Suprapubic skin (tissue), 4 donors: ENCODE results near the gene TTYH2. TPM values are rescaled to one million over a fixed set of nuclear protein-coding genes. Genes with fewer than 3 reads are reported as not detected.

ENCODE experiments used
- DNase-seq, 2 donors: peaks; one replicate each; pipeline ENCODE4 v3.0.0-alpha.2; 2019; ENCODE audit warnings: low spot score in 2 of 2
- H3K27ac ChIP-seq: fragments of 200-600 bp; sonication (generic); one replicate; pipeline ENCODE4 v1.5.1; 2019
- H3K27me3 ChIP-seq: fragments of 200-600 bp; sonication (generic); one replicate; pipeline ENCODE4 v1.5.1; 2019
- H3K36me3 ChIP-seq: fragments of 200-600 bp; sonication (generic); one replicate; pipeline ENCODE4 v1.5.1; 2019
- H3K4me1 ChIP-seq: fragments of 200-600 bp; sonication (generic); one replicate; pipeline ENCODE4 v1.5.1; 2019
- H3K4me3 ChIP-seq: fragments of 200-600 bp; sonication (generic); one replicate; pipeline ENCODE4 v1.5.1; 2019; ENCODE audit warnings: mild to moderate bottlenecking
- H3K9me3 ChIP-seq: fragments of 200-600 bp; sonication (generic); one replicate; pipeline ENCODE4 v1.5.1; 2019
- CTCF ChIP-seq, 2 donors: fragments of 200-600 bp in 1 of 2; fragments of 450-650 bp in 1 of 2; sonication (generic) in 1 of 2; IDR thresholded peaks; one replicate each; pipeline ENCODE4 v1.5.1; 2016 to 2019; ENCODE audit warnings: antibody characterized with exemption in 2 of 2, mild to moderate bottlenecking in 1 of 2, moderate library complexity in 1 of 2
- EP300 ChIP-seq: sonication (generic); formaldehyde crosslinking; IDR thresholded peaks from one replicate; pipeline ENCODE4 v1.6.1; 2017; ENCODE audit warnings: antibody characterized with exemption
- POLR2A ChIP-seq, 2 donors: fragments of 450-650 bp; IDR thresholded peaks; one replicate each; pipeline ENCODE4 v1.6.1; 2017; ENCODE audit warnings: antibody characterized with exemption in 2 of 2, mild to moderate bottlenecking in 2 of 2, moderate library complexity in 2 of 2
- POLR2AphosphoS5 ChIP-seq, 3 donors: sonication (generic); formaldehyde crosslinking; IDR thresholded peaks; one replicate each; pipeline ENCODE4 v1.6.1; 2017; ENCODE audit warnings: antibody characterized with exemption in 3 of 3
- whole genome bisulfite sequencing: methylation state at CpG from one replicate; pipeline ENCODE4 v1.1.5; 2018; 5-methylcytosine and 5-hydroxymethylcytosine counted together
- total RNA-seq, 4 donors: library from RNA; depleted of rRNA; stranded (reverse); fragments of >200 nt; gene quantifications; one replicate each; pipeline ENCODE4 v1.1.0, GENCODE V29; 2016

TTYH2 gene
- total RNA-seq, 4 donors from 2014 or later = 5.7 to 12.0 (median 8.2) TPM

GRCh38 chr17:74222399-74222798 lies 9.0 kb downstream of the TTYH2 start:
- Histone ChIP-seq H3K27me3 (no peaks in the 10 kb centered on the region), H3K36me3 (peaks cover 8% of the 10 kb centered on the region), H3K9me3 (no peaks in the 10 kb centered on the region), H3K4me1 (no peaks in the 10 kb centered on the region), H3K27ac (no peak overlapping the region), H3K4me3 (no peak overlapping the region)
- DNase-seq = no peak
- TF ChIP-seq EP300 (no peak), POLR2AphosphoS5 (IDR thresholded peaks at IDR 0.05) (no peak), POLR2A (IDR thresholded peaks at IDR 0.05) (no peak), CTCF (IDR thresholded peaks at IDR 0.05) (no peak)
- 91% methylated on average over 12 of the region's 13 CpGs for WGBS

- TF ChIP-seq POLR2A (IDR thresholded peaks at IDR 0.05) = no peak
- no peak for TF ChIP-seq CTCF (IDR thresholded peaks at IDR 0.05)
- no peak for TF ChIP-seq POLR2AphosphoS5 (IDR thresholded peaks at IDR 0.05)
- no peak for TF ChIP-seq EP300
- 91% methylated on average over 11 of the region's 14 CpGs for WGBS
- Histone ChIP-seq H3K27me3 (no peaks in the 10 kb centered on the region), H3K4me1 (no peaks in the 10 kb centered on the region), H3K36me3 (peaks cover 8% of the 10 kb centered on the region), H3K4me3 (no peak overlapping the region), H3K9me3 (no peaks in the 10 kb centered on the region), H3K27ac (no peak overlapping the region)
- no peak for DNase-seq
These were observed 10.5 kb downstream of the TTYH2 start for GRCh38 chr17:74223901-74224300.

- H3K4me3 ChIP-seq = no peak overlapping the region
- TF ChIP-seq POLR2A (IDR thresholded peaks at IDR 0.05) = no peak
- H3K36me3 ChIP-seq = peaks cover 8% of the 10 kb centered on the region
- H3K27ac ChIP-seq = no peak overlapping the region
- WGBS = 92% methylated on average over 20 of the region's 20 CpGs
- no peaks in the 10 kb centered on the region for H3K27me3 ChIP-seq
- DNase-seq = no peak
- no peaks in the 10 kb centered on the region for H3K9me3 ChIP-seq
- H3K4me1 ChIP-seq = no peaks in the 10 kb centered on the region
These were observed 11.8 kb downstream of the TTYH2 start for GRCh38 chr17:74224959-74225725.

GRCh38 chr17:74226252-74226651 lies 12.9 kb downstream of the TTYH2 start:
- H3K36me3 ChIP-seq = peaks cover 8% of the 10 kb centered on the region
- no peak for DNase-seq
- no peak overlapping the region for H3K4me3 ChIP-seq
- no peaks in the 10 kb centered on the region for H3K4me1 ChIP-seq
- no peak overlapping the region for H3K27ac ChIP-seq
- WGBS = 81% methylated on average over 6 of the region's 6 CpGs
- TF ChIP-seq EP300 = no peak
- no peak for TF ChIP-seq POLR2A (IDR thresholded peaks at IDR 0.05)
- TF ChIP-seq CTCF (IDR thresholded peaks at IDR 0.05) = no peak
- TF ChIP-seq POLR2AphosphoS5 (IDR thresholded peaks at IDR 0.05) = no peak
- no peaks in the 10 kb centered on the region for H3K9me3 ChIP-seq
- no peaks in the 10 kb centered on the region for H3K27me3 ChIP-seq

- H3K4me1 ChIP-seq = no peaks in the 10 kb centered on the region
- H3K4me3 ChIP-seq = no peak overlapping the region
- H3K36me3 ChIP-seq = peaks cover 3% of the 10 kb centered on the region
- no peak for DNase-seq
- no peak overlapping the region for H3K27ac ChIP-seq
- 77% methylated on average over 10 of the region's 10 CpGs for WGBS
- TF ChIP-seq EP300 = no peak
- no peak for TF ChIP-seq POLR2A (IDR thresholded peaks at IDR 0.05)
- TF ChIP-seq CTCF (IDR thresholded peaks at IDR 0.05) = no peak
- TF ChIP-seq POLR2AphosphoS5 (IDR thresholded peaks at IDR 0.05) = no peak
- no peaks in the 10 kb centered on the region for H3K27me3 ChIP-seq
- H3K9me3 ChIP-seq = no peaks in the 10 kb centered on the region
These were observed 14.1 kb downstream of the TTYH2 start for GRCh38 chr17:74227271-74228080.
